H4 (cell line): Measurements from ENCODE around the gene ZFYVE27. TPM values are rescaled to one million over a fixed set of nuclear protein-coding genes. Genes with fewer than 3 reads are reported as not detected.
A peak's percentile ranks its signal among the peaks of the same experiment; 100 is the strongest.
"Not testable (repeated sequence)": the region's sequence is repeated elsewhere in the genome, so short reads cannot be mapped to it uniquely, and the experiment has no call there.

Experiments
- DNase-seq: peaks from one replicate; pipeline ENCODE4 v3.0.0-alpha.2; 2015; ENCODE audit warnings: low spot score
- total RNA-seq: library from RNA; depleted of rRNA; stranded (reverse); fragments of >200 nt; shearing (Covaris generic); gene quantifications from 2 replicates; pipeline ENCODE4 v1.2.3, GENCODE V29; 2014; rRNA removed

ZFYVE27 gene, protein sequence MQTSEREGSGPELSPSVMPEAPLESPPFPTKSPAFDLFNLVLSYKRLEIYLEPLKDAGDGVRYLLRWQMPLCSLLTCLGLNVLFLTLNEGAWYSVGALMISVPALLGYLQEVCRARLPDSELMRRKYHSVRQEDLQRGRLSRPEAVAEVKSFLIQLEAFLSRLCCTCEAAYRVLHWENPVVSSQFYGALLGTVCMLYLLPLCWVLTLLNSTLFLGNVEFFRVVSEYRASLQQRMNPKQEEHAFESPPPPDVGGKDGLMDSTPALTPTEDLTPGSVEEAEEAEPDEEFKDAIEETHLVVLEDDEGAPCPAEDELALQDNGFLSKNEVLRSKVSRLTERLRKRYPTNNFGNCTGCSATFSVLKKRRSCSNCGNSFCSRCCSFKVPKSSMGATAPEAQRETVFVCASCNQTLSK
- total RNA-seq, result 10.2 and 13.1 TPM in 2 replicates

DNA sequence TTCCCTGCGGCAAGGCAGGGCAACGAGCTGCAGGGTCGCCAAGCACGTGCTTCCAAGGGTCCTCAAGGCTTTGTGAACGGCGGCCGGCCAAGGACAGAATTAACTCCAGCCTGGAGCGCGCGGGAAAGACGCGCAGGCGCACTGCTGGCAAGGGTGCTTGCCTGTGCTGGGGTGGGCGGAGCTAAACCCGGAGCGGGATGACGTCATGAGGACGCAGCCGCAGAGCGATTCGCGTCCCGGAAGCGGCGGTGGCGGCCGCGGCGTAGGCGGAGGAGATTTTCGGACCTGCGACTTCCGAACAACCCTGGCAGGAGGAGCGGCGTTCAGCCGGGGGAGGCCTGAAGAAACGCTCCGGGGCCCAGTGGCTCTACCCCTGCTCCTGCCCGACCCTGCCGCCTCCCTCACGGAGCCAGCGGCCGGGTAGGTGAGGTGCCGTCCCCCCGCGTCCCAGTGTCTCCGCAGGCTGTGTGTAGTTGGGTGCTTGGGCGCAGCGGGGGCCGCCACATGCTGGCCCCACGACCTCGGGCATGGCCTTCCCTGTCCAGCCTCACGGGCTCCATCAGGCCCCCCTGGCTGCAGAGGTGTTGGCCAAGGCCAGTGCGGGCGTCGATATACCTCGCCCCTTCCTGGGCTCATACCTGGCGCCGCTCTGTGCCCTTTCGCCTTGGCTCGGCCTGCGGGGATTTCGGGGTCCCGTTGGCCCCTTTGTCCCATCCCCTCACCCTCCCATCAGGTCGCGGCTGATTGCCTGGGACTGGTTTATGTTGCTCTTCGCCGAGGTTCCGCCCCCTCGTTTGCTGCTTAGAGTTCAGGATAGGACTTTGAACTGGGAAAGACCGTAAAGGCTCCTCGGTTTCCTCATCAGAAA lies at the start of gene ZFYVE27:
ZFYVE27 (plus strand) TSS at position 227 of the 868 bp plus-strand sequence. CDS start 1,350 bp downstream, outside the sequence.
- peak; percentile 95 for DNase-seq

DNA sequence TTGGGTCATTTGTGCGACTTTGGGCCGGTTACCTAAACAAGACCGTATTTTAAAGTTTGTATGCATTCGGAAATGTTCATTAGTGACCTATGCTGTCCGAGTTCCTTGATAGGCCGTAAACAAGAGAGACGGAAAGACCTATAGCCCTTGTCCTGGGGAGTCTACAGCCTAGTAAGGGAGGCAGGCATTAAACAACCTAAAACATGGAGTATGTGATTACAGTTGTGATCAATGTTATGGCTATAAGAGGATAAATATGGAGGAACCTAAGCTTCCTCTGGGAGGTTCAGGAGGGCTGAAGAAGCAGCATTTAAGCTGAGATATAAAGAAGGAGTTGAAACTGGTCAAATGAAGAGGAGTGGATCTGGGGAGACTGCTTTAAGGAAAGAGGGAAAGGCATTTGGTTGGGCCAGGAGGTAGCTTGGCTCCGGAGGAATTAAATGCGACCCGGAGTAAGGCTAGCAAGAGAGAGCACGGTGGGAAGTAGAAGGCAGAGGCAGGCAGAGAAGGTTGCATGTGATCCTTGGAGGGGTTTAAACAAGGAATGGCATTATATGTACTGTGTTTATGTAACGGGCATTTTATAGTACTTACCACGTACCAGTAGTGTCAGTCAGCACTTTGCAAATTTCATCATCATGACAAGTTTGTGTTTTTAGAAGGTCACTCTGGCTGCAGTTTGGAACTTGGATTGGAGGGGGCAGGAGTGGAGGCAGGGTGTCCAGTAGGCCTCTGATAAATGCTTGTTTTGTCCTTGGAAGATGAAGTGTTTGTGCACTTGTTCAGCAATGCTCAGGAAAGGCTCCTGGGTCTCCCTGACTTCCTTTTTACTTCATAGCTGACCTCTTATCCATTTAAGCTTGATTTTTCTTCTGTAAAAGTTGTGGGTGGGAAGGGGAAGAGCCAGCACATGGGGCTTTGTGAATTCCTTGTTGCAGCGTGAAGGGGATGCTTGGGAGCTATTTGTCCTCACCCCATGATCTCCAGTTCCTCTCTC lies 48.8 kb upstream of the ZFYVE27 start:
- peak; percentile 78 for DNase-seq

- peak; percentile 96 for DNase-seq
Observed at GRCh38 chr10:97689559-97690020, 47.3 kb upstream of the ZFYVE27 start.

DNA sequence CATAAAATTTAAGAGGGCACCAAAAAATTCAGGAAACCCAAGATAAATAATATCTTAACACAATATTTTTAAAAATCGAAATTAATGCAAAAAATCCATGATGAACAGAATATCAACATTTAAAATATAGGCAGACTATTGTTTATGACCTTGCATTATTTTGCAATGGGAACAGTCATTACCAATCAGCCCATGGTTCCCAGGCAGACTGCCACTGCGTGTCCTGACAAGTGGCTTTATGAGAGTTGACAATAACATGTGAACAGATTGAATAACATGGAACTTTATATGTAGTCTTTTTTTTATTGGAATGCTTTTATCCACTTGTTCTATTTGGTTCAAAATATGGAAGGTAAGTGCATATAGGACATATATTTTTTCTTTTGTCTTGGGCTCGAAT lies 46.8 kb upstream of the ZFYVE27 start:
- no peak for DNase-seq

DNA sequence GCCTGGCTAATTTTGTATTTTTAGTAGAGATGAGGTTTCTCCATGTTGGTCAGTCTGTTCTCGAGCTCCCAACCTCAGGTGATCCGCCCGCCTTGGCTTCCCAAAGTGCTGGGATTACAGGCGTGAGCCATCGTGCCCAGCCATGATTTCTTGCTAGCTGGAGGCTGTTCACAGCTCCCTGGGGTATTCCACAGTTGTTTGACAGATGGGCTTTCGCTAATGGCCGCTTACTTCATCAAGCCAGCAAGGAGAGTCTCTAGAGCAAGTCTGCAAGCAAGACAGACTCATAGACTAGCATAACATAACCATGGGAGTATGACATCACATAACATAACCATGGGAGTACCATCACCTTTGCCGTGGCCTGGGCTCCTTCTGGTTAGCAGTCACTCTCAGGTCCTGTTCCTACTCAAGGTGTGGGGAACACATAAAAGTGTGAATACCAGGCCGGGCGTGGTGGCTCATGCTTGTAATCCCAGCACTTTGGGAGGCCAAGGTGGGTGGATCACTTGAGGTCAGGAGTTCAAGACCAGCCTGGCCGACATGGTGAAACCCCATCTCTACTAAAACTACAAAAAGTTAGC lies 38.8 kb upstream of the ZFYVE27 start:
- DNase-seq, result not testable (repeated sequence)

GRCh38 chr10:97701438-97702069 lies 35.4 kb upstream of the ZFYVE27 start:
- DNase-seq, result peak; percentile 67

DNA sequence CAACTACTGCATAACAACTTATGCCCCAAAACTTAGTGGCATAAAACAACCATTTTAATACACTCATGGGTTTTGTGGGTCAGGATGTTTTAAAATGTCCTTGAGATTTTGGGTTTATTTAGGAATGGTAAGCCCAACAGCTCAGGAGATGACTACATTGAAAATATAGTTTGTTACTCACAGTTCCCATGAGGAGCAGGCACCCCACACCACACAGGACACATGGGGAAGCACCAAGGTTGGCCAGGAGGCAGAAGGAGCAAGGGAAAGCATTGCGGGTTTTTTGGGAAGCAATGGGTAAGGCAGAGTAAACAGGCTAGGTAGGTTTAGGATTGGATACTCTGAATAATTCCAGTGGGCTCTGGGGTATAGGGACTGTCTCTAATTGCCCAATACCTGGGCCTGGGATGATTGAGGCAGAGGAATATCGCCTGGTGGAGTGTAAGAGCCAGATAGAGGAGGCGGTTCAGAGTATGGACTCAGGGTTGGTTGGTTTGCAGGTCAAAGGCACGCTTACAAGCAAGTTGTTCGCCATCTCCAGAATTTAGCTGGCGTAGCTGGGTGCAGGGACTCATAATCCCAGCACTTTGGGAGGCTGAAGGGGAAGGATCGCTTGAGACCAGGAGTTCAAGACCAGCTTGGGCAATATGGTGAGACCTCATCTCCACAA lies 33.4 kb upstream of the ZFYVE27 start:
- DNase-seq, result no peak

DNA sequence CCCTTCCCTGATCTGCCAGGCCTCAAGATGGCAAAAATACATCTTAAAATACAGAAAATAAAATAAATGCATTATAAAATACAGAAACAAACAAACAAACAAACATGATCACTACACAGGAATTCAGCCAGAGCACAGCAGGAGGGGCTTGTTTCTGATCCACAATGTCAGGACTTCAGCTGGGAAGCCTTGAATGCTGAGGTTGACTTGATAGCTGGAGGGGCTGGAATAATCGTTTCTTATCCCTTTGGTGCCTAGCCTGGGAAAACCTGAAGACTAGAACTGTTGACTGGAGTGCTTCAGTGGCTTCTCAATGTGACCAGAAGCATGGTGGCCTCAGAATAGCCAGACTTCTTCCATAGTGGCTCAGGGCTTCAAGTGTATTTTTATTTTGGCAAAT lies 32.6 kb upstream of the ZFYVE27 start:
- no peak for DNase-seq

DNA sequence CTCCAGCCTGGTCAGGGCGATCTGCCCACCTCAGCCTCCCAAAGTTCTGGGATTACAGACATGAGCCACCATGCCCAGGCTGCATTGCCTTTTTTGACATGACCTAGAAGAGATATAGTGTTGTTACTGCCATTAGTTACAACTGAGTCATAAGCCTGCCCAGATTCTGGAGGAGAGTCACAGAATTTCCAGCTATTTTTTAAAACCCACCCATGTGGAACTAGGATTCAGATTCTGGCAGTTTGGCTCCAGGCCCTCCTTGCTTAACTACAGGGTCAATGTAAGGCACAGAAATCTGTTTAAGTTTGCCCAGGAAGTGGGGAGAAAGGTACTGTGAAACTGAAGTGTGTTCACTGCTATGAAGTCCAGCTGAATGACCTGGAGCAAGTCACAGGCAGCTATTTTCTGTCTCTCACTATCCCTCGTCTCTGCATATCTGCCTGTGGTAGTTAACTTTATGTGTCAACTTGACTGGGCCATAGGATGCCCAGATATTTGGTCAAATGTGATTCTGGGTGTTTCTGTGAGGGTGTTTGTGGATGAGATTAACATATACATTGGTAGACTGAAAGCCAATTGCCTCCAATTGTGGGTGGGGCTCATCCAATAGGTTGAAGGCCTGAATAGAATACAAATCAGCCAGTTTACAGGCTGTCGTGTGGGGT lies 31.8 kb upstream of the ZFYVE27 start:
- no peak for DNase-seq

- no peak for DNase-seq
Observed at GRCh38 chr10:97707134-97707861, 29.6 kb upstream of the ZFYVE27 start.

DNA sequence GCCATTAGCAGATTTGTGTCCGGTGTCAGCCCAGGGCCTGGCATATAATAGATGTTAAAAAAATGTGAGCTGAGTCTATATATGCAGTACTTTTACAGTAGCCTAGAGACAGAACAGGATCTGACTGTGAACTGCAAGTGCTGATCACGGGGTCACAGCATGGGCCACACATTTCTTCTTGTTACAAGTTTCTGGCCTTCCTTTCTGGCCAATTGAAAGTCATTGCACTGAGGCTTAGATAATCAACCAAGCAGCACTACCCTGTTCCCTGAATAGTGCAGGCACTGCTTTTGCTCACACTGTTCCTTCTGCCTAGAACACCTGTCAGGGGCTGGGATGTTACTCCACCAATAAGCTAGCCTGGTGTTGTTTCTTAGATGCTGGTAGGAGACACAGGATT lies 28.8 kb upstream of the ZFYVE27 start:
- no peak for DNase-seq

DNA sequence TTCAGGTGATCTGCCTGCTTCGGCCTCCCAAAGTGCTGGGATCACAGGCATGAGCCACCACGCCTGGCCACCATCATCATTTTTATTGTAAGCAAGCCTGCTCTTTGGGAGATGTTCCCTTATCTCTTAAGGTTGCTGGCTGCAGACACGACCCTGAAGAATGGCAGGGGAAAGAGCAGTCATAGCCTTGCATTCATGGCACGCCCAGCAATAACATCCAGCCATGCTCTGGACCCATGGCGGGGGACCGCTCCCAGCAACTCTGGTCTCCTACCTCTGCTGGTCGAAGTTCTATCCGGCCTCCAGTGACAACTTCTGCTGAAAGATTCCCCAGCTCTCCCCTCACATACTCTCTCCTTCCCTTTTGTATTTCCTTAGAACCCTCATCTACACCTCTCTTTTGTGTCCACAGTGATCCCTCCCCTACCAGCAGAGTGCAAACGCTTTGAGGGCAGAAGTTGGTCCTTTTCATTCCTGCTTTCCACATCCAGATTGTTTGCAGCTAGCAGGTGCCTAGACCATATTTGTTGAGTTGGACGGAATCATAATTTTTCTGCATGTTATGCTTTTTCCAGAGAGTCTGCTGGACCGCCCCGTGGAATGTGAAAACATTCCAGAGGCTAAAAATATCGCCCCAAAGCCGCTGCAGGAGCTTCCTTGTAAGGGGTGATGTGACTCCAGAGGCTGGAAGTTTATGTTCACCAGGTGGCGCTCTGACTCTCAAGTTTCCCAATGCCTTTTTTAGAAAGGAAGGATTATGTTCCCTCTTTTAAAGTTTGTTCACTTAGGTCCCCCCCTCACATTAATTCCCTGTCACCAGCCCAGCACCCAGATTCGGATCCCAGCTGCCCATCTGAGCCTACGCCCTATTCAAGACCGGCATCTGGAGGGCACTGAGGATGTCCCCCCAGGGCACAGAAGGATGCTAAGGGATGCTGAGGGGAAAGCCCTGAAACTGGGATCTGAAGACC lies 27.7 kb upstream of the ZFYVE27 start:
- DNase-seq, result peak; percentile 44

DNA sequence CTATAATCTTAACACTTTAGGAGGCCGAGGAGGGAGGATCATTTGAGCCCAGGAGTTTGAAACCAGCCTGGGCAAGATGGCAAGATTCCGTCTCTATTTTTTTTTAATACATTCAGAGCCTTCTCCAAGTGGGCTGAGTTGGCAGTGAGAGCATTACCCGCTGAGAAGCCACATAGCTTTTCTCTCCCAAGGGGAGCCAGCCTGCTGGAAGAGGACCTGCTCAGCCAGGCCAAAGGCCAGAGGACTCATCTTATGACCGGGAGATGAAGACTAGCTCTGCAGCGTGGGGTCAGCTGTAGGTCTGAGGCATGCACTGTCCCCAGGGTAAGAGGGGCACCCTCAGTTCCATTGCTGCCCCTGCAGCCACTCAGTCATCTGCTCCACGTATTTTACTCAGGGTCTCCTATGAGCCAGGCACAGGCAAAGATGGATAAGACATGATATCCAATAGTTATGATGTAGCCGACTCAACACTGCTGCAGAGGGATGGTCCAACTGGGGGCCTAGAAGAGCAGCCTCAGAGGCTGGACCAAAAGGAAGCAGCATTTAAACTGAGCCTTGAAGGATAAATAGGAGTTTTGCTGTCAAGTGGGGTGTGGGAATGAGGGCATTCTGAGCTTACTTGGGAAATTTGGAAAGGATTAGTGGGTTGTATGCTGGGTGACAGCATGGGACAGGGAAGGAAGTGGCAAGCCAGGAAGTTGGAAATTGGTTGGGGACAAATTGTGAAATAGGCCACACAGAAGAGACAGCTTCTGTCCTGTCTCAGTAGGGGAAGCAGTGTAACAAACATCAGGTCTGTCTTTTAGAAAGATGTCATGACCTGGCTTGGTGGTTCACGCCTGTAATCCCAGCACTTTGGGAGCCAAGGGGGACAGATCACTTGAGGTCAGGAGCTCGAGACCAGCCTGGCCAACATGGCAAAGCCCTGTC lies 25.0 kb upstream of the ZFYVE27 start:
- no peak for DNase-seq

DNA sequence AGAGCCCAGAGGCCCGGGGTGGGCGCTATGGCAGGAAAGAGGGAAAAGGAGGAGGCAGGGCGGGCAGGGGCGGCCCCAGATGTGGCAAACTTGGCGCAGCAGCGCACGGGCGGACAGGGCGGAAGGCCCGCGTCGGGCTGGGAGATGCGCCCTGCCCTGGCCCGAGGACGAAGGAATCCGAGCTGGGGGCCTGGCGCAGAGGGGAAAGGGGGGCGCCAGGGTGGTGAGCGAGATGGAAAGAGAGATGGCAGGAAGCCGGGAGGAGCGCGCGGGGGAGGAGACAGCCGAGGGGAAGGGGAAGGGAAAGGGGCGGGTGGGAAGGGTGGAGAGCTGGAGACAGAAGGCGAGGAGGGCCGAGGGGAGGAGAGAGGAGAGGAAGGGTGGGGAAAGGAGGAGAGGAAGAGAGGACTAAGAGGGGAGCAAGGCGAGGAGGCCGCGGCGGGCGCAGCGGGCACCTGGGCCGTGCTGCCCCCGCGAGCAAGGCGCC lies 23.5 kb upstream of the ZFYVE27 start, which contains the start of gene MARVELD1:
MARVELD1 (plus strand) TSS at position 392 of the 487 bp plus-strand sequence. CDS start 147 bp downstream, outside the sequence.
- DNase-seq, result peak; percentile 71

DNA sequence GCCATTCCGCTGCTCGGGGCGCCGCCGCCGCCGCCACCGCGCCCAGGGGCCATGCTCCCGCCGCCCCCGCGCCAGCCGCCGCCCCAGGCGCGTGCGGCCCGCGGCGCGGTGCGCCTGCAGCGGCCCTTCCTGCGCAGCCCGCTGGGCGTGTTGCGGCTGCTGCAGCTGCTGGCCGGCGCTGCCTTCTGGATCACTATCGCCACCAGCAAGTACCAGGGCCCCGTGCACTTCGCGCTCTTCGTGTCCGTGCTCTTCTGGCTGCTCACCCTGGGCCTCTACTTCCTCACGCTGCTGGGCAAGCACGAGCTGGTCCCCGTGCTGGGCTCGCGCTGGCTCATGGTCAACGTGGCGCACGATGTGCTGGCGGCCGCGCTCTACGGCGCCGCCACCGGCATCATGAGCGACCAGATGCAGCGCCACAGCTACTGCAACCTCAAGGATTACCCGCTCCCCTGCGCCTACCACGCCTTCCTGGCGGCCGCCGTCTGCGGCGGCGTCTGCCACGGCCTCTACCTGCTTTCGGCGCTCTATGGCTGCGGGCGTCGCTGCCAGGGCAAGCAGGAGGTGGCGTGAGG lies 23.0 kb upstream of the ZFYVE27 start:
- DNase-seq, result peak; percentile 69
